CD4-positive, alpha-beta T cell treated with Interleukin-1 beta for 1 hour (primary cell): ENCODE data around the gene HHLA2.
A peak's percentile ranks its signal among the peaks of the same experiment; 100 is the strongest.

Source experiments
- DNase-seq, 2 donors: peaks; one replicate each; pipeline ENCODE4 v3.0.0-alpha.2; 2020 to 2022

HHLA2 gene

GRCh38 chr3:108394563-108394962, 98.2 kb downstream of the HHLA2 start:
- DNase-seq = no peak

- DNase-seq = no peak
Measured at GRCh38 chr3:108396336-108396735, 100.0 kb downstream of the HHLA2 start.

- DNase-seq = no peak
Measured at GRCh38 chr3:108398510-108398909, 102.2 kb downstream of the HHLA2 start.

- DNase-seq = no peak
Measured at GRCh38 chr3:108401836-108402235, 105.5 kb downstream of the HHLA2 start.

GRCh38 chr3:108403198-108403597, 106.8 kb downstream of the HHLA2 start:
- no peak for DNase-seq

- DNase-seq = no peak
Measured at GRCh38 chr3:108403686-108404345, 107.5 kb downstream of the HHLA2 start.

- no peak for DNase-seq
Measured at GRCh38 chr3:108404368-108404767, 108.0 kb downstream of the HHLA2 start.

- DNase-seq = no peak
Measured at GRCh38 chr3:108406063-108406660, 109.8 kb downstream of the HHLA2 start.

GRCh38 chr3:108406661-108407206, 110.4 kb downstream of the HHLA2 start:
- DNase-seq = peak in 1 of 2 donors; percentile 64

- no peak for DNase-seq
Measured at GRCh38 chr3:108407886-108408285, 111.5 kb downstream of the HHLA2 start.

GRCh38 chr3:108408883-108409799, 112.8 kb downstream of the HHLA2 start:
- no peak for DNase-seq

- no peak for DNase-seq
Measured at GRCh38 chr3:108409800-108410178, 113.4 kb downstream of the HHLA2 start.

- DNase-seq = no peak
Measured at GRCh38 chr3:108410531-108410984, 114.2 kb downstream of the HHLA2 start.

GRCh38 chr3:108412121-108412750, 115.9 kb downstream of the HHLA2 start:
- DNase-seq = no peak

- DNase-seq = no peak
Measured at GRCh38 chr3:108414007-108414406, 117.7 kb downstream of the HHLA2 start.

GRCh38 chr3:108415661-108416060, 119.3 kb downstream of the HHLA2 start:
- no peak for DNase-seq

GRCh38 chr3:108416111-108416869, 119.9 kb downstream of the HHLA2 start:
- no peak for DNase-seq

- DNase-seq = no peak
Measured at GRCh38 chr3:108420926-108421325, 124.6 kb downstream of the HHLA2 start.
